22Rv1 (cell line): ENCODE measurements around the gene ADRB1.

Experiments
- CTCF ChIP-seq: fragments of 450-650 bp; IDR thresholded peaks from 2 replicates; pipeline ENCODE4 v1.5.1; 2017; ENCODE audit warnings: mild to moderate bottlenecking
- ZFX ChIP-seq: fragments of 450-650 bp; IDR thresholded peaks from 2 replicates; pipeline ENCODE4 v1.6.1; 2017; ENCODE audit warnings: antibody characterized with exemption, borderline replicate concordance

GRCh38 chr10:114017873-114018272, 25.8 kb upstream of the ADRB1 start:
- TF ChIP-seq CTCF (no peak), ZFX (no peak)
